ENCODE measurements around the gene ADK. TPM values are rescaled to one million over a fixed set of nuclear protein-coding genes. Genes with fewer than 3 reads are reported as not detected.

The ADK gene
- total RNA-seq, 1 donor from 2014 or later: 40.2 TPM

DNA sequence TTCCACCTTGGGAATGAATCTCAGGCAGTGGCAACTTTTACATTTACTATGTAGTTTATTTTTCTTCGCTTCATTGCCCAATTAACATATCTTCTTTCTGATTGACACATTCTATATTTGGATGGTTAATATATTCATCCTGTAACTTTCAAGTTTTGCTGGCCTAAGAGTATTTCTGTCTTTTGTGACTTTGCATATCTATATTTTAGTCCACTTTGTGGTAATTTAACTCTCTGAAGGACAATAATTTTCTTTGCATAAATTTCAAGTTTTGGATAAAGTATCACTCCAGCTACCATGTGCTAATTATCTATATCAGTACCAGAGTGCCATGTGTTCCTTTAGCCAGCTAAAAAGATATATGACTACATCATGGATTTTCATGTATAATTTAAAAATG lies 523.9 kb downstream of the ADK start:
- no peak for ATAC-seq
- Histone ChIP-seq H3K36me3 (peaks cover 15% of the 10 kb centered on the region), H3K4me1 (no peaks in the 10 kb centered on the region), H3K27ac (no peak overlapping the region), H3K27me3 (ENCODE audit: low read depth) (no peaks in the 10 kb centered on the region), H3K9me3 (no peaks in the 10 kb centered on the region), H3K4me3 (no peak overlapping the region)
- intact Hi-C loops (cut with DNase I): no loop called here
- TF ChIP-seq, protein P1, sequence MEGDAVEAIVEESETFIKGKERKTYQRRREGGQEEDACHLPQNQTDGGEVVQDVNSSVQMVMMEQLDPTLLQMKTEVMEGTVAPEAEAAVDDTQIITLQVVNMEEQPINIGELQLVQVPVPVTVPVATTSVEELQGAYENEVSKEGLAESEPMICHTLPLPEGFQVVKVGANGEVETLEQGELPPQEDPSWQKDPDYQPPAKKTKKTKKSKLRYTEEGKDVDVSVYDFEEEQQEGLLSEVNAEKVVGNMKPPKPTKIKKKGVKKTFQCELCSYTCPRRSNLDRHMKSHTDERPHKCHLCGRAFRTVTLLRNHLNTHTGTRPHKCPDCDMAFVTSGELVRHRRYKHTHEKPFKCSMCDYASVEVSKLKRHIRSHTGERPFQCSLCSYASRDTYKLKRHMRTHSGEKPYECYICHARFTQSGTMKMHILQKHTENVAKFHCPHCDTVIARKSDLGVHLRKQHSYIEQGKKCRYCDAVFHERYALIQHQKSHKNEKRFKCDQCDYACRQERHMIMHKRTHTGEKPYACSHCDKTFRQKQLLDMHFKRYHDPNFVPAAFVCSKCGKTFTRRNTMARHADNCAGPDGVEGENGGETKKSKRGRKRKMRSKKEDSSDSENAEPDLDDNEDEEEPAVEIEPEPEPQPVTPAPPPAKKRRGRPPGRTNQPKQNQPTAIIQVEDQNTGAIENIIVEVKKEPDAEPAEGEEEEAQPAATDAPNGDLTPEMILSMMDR (IDR thresholded peaks at IDR 0.05): no peak
- no peak for DNase-seq

- H3K27me3 ChIP-seq (ENCODE audit: low read depth): no peaks in the 10 kb centered on the region
- no peaks in the 10 kb centered on the region for H3K9me3 ChIP-seq
- H3K27ac ChIP-seq: no peak overlapping the region
- ATAC-seq (no peak), DNase-seq (no peak)
- peaks cover 15% of the 10 kb centered on the region for H3K36me3 ChIP-seq
- no peak overlapping the region for H3K4me3 ChIP-seq
- intact Hi-C loops (cut with DNase I): no loop called here
- no peaks in the 10 kb centered on the region for H3K4me1 ChIP-seq
- TF ChIP-seq, protein P1 (IDR thresholded peaks at IDR 0.05): no peak
Observed at GRCh38 chr10:74675484-74675883, 524.5 kb downstream of the ADK start.

GRCh38 chr10:74677951-74678350 lies 526.9 kb downstream of the ADK start:
- H3K27me3 ChIP-seq (ENCODE audit: low read depth): no peaks in the 10 kb centered on the region
- H3K27ac ChIP-seq: no peak overlapping the region
- no peak for DNase-seq
- no peak overlapping the region for H3K4me3 ChIP-seq
- intact Hi-C loops (cut with DNase I): no loop called here
- H3K36me3 ChIP-seq: peaks cover 12% of the 10 kb centered on the region
- no peaks in the 10 kb centered on the region for H3K4me1 ChIP-seq
- TF ChIP-seq, protein P1 (IDR thresholded peaks at IDR 0.05): no peak
- no peaks in the 10 kb centered on the region for H3K9me3 ChIP-seq
- ATAC-seq: no peak

DNA sequence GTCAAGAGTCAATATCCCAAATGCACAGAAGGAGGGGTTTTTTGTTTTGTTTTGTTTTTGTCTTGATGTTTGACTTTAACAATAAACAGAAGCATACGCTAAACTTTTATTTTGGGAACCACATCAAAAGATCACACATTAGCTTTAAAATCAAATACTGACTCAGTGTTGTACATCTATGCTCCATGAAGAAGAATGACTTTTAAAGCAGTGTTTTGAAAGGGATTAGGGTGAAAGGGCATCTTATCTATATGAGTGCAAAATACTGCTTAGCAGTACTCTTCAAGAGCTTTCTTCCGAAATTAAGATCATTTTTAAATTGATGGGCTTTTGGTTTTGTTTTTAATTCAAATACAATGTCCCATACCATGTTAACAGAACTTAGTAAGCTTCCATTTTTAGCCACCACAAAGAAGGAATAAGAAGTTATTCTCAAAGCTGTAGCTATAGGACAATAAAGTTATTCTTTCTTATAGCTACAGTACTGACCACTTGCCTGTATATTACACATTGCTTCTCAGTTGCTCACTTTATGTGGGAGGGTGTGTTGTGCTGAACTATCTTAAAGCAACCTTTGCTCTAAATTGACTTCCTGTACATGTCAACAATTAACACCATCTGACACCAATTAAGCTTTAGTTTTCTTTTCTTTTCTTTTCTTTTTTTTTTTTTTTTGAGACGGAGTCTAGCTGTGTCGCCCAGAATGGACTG lies 531.1 kb downstream of the ADK start:
- TF ChIP-seq, protein P1 (IDR thresholded peaks at IDR 0.05): no peak
- ATAC-seq: no peak
- Histone ChIP-seq H3K9me3 (no peaks in the 10 kb centered on the region), H3K27me3 (ENCODE audit: low read depth) (no peaks in the 10 kb centered on the region), H3K4me1 (peaks cover 8% of the 10 kb centered on the region), H3K4me3 (no peak overlapping the region), H3K36me3 (no peaks in the 10 kb centered on the region), H3K27ac (no peak overlapping the region)
- DNase-seq: no peak
- intact Hi-C loops (cut with DNase I): no loop called here

DNA sequence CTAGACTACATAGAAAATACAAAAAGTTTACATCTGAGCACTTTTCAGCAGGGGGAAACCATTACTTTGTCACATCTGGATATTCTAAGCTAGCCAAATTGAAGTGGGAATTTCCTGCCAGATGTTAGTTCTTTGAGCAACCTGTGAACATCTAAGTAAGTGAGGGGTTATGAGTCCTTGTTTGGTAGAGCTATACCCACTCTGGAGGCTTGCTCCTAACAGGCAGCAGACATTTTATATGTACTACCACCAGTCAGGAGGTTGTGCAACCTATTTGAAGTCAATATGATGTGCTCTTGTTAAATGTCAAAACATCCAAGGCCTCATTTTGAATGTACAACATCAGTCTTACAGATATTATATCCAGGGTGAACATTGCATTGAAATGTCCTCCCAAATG lies 532.0 kb downstream of the ADK start:
- intact Hi-C loops (cut with DNase I): no loop called here
- Histone ChIP-seq H3K4me3 (no peak overlapping the region), H3K27ac (no peak overlapping the region), H3K36me3 (no peaks in the 10 kb centered on the region), H3K27me3 (ENCODE audit: low read depth) (no peaks in the 10 kb centered on the region), H3K9me3 (no peaks in the 10 kb centered on the region), H3K4me1 (peaks cover 8% of the 10 kb centered on the region)
- TF ChIP-seq, protein P1 (IDR thresholded peaks at IDR 0.05): no peak
- DNase-seq: no peak
- no peak for ATAC-seq
